Activated T-helper 17 cell treated with anti-CD3 and anti-CD28 coated beads, Interleukin-2, amount 50 U/mL, for 72 hours (primary cell): ENCODE results near the gene SCCPDH. TPM values are rescaled to one million over a fixed set of nuclear protein-coding genes. Genes with fewer than 3 reads are reported as not detected.
A peak's percentile ranks its signal among the peaks of the same experiment; 100 is the strongest.

ENCODE experiments used
- ATAC-seq: fragments of 150-1000 bp; cut with Tn5 transposase; replicated peaks from 2 replicates; pipeline ENCODE4 v1.10.0; 2021; ENCODE audit warnings: mild to moderate bottlenecking, moderate library complexity
- H3K27ac Mint-ChIP-seq: one replicate; pipeline ENCODE4 v1.8.0; 2022; ENCODE audit warnings: mixed read lengths
- H3K27me3 Mint-ChIP-seq: one replicate; pipeline ENCODE4 v1.8.0; 2022; ENCODE audit warnings: mixed read lengths
- H3K36me3 Mint-ChIP-seq: one replicate; pipeline ENCODE4 v1.8.0; 2022; ENCODE audit warnings: low read depth, mild to moderate bottlenecking, mixed read lengths
- H3K4me1 Mint-ChIP-seq: one replicate; pipeline ENCODE4 v1.8.0; 2022; ENCODE audit warnings: mixed read lengths
- H3K4me3 Mint-ChIP-seq: one replicate; pipeline ENCODE4 v1.8.0; 2022; ENCODE audit warnings: mild to moderate bottlenecking, mixed read lengths
- H3K9me3 Mint-ChIP-seq: one replicate; pipeline ENCODE4 v1.8.0; 2022; ENCODE audit warnings: mixed read lengths
- total RNA-seq, 2 donors: library from RNA; stranded (reverse); gene quantifications; one replicate each; pipeline ENCODE4 v1.2.3, GENCODE V29; 2022

Gene SCCPDH
- total RNA-seq, 2 donors from 2014 or later, result 8.9 to 23.9 TPM

- Mint-ChIP-seq H3K36me3 (no peaks in the 10 kb centered on the region), H3K27ac (no peak overlapping the region), H3K9me3 (no peaks in the 10 kb centered on the region), H3K27me3 (no peaks in the 10 kb centered on the region), H3K4me3 (no peak overlapping the region), H3K4me1 (no peaks in the 10 kb centered on the region)
- ATAC-seq, result no peak
These were observed 26.5 kb downstream of the SCCPDH start for GRCh38 chr1:246750752-246751151.

GRCh38 chr1:246753670-246754535 lies 29.7 kb downstream of the SCCPDH start:
- Mint-ChIP-seq H3K27ac (no peak overlapping the region), H3K27me3 (no peaks in the 10 kb centered on the region), H3K4me1 (no peaks in the 10 kb centered on the region), H3K4me3 (no peak overlapping the region), H3K9me3 (no peaks in the 10 kb centered on the region), H3K36me3 (no peaks in the 10 kb centered on the region)
- ATAC-seq, result peak; percentile 45

GRCh38 chr1:246755419-246755818 lies 31.2 kb downstream of the SCCPDH start:
- peaks cover 2% of the 10 kb centered on the region for H3K36me3 Mint-ChIP-seq
- H3K27me3 Mint-ChIP-seq, result no peaks in the 10 kb centered on the region
- H3K9me3 Mint-ChIP-seq, result no peaks in the 10 kb centered on the region
- no peak overlapping the region for H3K4me3 Mint-ChIP-seq
- no peak overlapping the region for H3K27ac Mint-ChIP-seq
- no peak for ATAC-seq
- no peaks in the 10 kb centered on the region for H3K4me1 Mint-ChIP-seq

- ATAC-seq, result no peak
- Mint-ChIP-seq H3K27me3 (no peaks in the 10 kb centered on the region), H3K4me1 (no peaks in the 10 kb centered on the region), H3K36me3 (peaks cover 6% of the 10 kb centered on the region), H3K4me3 (no peak overlapping the region), H3K27ac (no peak overlapping the region), H3K9me3 (no peaks in the 10 kb centered on the region)
These were observed 36.5 kb downstream of the SCCPDH start for GRCh38 chr1:246760422-246761347.

- Mint-ChIP-seq H3K4me3 (no peak overlapping the region), H3K9me3 (no peaks in the 10 kb centered on the region), H3K27ac (no peak overlapping the region), H3K4me1 (no peaks in the 10 kb centered on the region), H3K36me3 (peaks cover 6% of the 10 kb centered on the region), H3K27me3 (no peaks in the 10 kb centered on the region)
- no peak for ATAC-seq
These were observed 37.2 kb downstream of the SCCPDH start for GRCh38 chr1:246761396-246761795.

- H3K27ac Mint-ChIP-seq, result no peak overlapping the region
- no peak for ATAC-seq
- no peaks in the 10 kb centered on the region for H3K27me3 Mint-ChIP-seq
- no peaks in the 10 kb centered on the region for H3K9me3 Mint-ChIP-seq
- H3K36me3 Mint-ChIP-seq, result peaks cover 3% of the 10 kb centered on the region
- H3K4me3 Mint-ChIP-seq, result no peak overlapping the region
- no peaks in the 10 kb centered on the region for H3K4me1 Mint-ChIP-seq
These were observed 41.3 kb downstream of the SCCPDH start for GRCh38 chr1:246765521-246765920.

- Mint-ChIP-seq H3K4me3 (no peak overlapping the region), H3K27ac (no peak overlapping the region), H3K9me3 (no peaks in the 10 kb centered on the region), H3K4me1 (no peaks in the 10 kb centered on the region), H3K36me3 (no peaks in the 10 kb centered on the region), H3K27me3 (no peaks in the 10 kb centered on the region)
- no peak for ATAC-seq
These were observed 44.3 kb downstream of the SCCPDH start for GRCh38 chr1:246768403-246769020.

- Mint-ChIP-seq H3K27ac (no peak overlapping the region), H3K4me3 (no peak overlapping the region), H3K4me1 (no peaks in the 10 kb centered on the region), H3K27me3 (no peaks in the 10 kb centered on the region), H3K9me3 (no peaks in the 10 kb centered on the region), H3K36me3 (no peaks in the 10 kb centered on the region)
- ATAC-seq, result no peak
These were observed 45.1 kb downstream of the SCCPDH start for GRCh38 chr1:246769306-246769705.

- Mint-ChIP-seq H3K9me3 (no peaks in the 10 kb centered on the region), H3K4me3 (no peak overlapping the region), H3K27ac (no peak overlapping the region), H3K27me3 (no peaks in the 10 kb centered on the region), H3K4me1 (no peaks in the 10 kb centered on the region), H3K36me3 (no peaks in the 10 kb centered on the region)
- ATAC-seq, result no peak
These were observed 47.2 kb downstream of the SCCPDH start for GRCh38 chr1:246771366-246771765.

- H3K4me1 Mint-ChIP-seq, result no peaks in the 10 kb centered on the region
- no peak overlapping the region for H3K27ac Mint-ChIP-seq
- no peaks in the 10 kb centered on the region for H3K36me3 Mint-ChIP-seq
- no peak for ATAC-seq
- H3K9me3 Mint-ChIP-seq, result no peaks in the 10 kb centered on the region
- no peak overlapping the region for H3K4me3 Mint-ChIP-seq
- H3K27me3 Mint-ChIP-seq, result no peaks in the 10 kb centered on the region
These were observed 48.5 kb downstream of the SCCPDH start for GRCh38 chr1:246772686-246773085.

DNA sequence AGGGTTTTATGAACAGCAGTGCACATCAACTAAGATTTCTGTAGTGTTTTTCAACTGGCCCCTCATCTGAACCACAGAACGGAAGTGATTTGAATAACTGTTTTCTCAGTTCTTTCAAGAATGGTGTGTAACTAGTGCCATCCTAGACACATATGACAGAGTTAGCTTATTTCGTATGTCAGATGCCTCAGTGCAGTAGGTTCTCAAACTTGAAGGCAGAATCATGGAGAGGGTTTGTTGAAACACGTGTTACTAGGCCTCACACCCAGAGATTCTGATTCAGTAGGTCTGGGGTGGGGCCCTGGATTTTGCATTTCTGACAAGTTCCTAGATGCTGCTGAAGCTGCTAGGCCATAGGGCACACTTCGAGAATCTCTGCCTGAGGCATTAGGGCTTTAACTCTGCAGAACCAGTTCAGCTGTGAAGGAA lies 49.0 kb downstream of the SCCPDH start:
- peak; percentile 71 for ATAC-seq
- H3K27ac Mint-ChIP-seq, result no peak overlapping the region

DNA sequence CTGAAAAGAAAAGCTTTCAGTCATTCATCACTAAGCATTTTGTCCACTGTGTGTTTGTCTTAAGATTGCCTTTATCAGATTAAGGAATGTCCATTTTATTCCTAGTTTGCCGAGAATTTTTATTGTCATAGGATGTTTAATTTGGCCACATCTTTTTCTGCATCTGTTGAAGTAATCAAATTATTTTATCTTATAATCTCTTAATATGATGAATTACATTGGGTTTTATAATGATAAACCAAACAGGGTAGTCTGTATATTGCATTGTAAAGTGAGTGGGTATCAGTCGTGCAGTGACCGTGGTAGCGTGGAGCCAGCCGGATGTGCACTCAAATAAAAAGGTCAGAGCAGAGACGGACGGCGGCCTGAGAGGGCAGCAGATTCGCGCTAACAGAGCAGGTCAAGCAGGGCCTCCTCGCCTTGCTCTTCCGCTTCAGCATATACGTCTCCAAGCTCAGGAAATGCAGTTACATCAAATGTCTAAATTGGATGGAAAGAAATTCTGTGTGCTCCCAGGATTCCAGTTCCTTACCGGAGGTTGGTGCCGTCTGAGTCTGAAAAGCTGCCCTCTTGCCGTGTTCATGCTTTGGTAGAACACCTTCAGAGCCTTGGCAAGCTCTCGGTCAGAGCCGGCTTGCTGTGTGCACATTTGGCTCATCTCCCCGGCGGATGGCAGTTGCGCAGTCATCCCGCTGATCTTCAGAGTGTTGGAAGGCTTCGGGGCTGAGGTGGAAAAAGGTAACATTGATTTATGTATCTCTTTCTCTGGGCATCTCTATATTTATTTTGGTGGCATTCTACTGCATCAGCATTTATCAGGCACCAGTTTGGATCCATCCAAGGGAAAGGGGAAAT lies 51.5 kb downstream of the SCCPDH start:
- H3K9me3 Mint-ChIP-seq, result no peaks in the 10 kb centered on the region
- no peaks in the 10 kb centered on the region for H3K4me1 Mint-ChIP-seq
- H3K4me3 Mint-ChIP-seq, result no peak overlapping the region
- no peak for ATAC-seq
- no peak overlapping the region for H3K27ac Mint-ChIP-seq
- no peaks in the 10 kb centered on the region for H3K36me3 Mint-ChIP-seq
- no peaks in the 10 kb centered on the region for H3K27me3 Mint-ChIP-seq

More for the DNA sequence above, 49.0 kb downstream of the SCCPDH start:
- Mint-ChIP-seq H3K4me3 (no peak overlapping the region), H3K36me3 (no peaks in the 10 kb centered on the region), H3K27me3 (no peaks in the 10 kb centered on the region), H3K9me3 (no peaks in the 10 kb centered on the region), H3K4me1 (no peaks in the 10 kb centered on the region)

- no peak for ATAC-seq
- Mint-ChIP-seq H3K27me3 (no peaks in the 10 kb centered on the region), H3K36me3 (no peaks in the 10 kb centered on the region), H3K9me3 (no peaks in the 10 kb centered on the region), H3K4me3 (no peak overlapping the region), H3K27ac (no peak overlapping the region), H3K4me1 (no peaks in the 10 kb centered on the region)
These were observed 52.7 kb downstream of the SCCPDH start for GRCh38 chr1:246776923-246777322.

DNA sequence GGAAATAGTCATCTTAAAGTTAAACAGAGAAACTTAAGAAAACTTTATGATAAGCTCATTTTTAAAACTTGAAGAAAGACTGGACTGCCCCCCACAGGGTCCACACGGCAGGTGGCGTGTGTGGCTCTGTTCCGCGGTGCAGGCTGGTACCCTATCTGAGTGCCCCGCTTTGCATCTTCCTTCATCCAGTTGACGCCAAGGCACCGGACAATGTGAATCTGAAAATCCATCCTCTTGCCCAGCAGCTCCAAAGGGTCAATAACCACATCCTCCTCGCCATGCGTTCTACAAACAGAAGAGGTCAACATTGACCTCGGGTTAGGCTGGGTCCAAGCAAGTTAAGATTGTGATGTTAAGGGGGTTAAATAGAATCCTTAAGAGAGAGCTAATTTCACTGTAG lies 54.5 kb downstream of the SCCPDH start:
- Mint-ChIP-seq H3K27me3 (no peaks in the 10 kb centered on the region), H3K27ac (no peak overlapping the region), H3K4me3 (no peak overlapping the region), H3K4me1 (no peaks in the 10 kb centered on the region), H3K36me3 (no peaks in the 10 kb centered on the region), H3K9me3 (no peaks in the 10 kb centered on the region)
- no peak for ATAC-seq
